Stomach (tissue), 4 donors: Measurements from ENCODE around the gene SPEG.

Source experiments
- CTCF ChIP-seq, 7 experiments: fragments of 450-650 bp in 4 of 7; fragments of 200-600 bp in 3 of 7; sonication (generic) in 3 of 7; IDR thresholded peaks; one replicate each; pipeline ENCODE4 v1.5.1; 2016 to 2019; ENCODE audit warnings: antibody characterized with exemption in 7 of 7, control low read depth in 2 of 7, mild to moderate bottlenecking in 1 of 7
- EP300 ChIP-seq: sonication (generic); formaldehyde crosslinking; IDR thresholded peaks from one replicate; pipeline ENCODE4 v1.6.1; 2017; ENCODE audit warnings: antibody characterized with exemption
- POLR2A ChIP-seq, 4 donors: fragments of 450-650 bp; IDR thresholded peaks; one replicate each; pipeline ENCODE4 v1.6.1; 2016; ENCODE audit warnings: antibody characterized with exemption in 4 of 4, control low read depth in 2 of 4, mild to moderate bottlenecking in 1 of 4, moderate library complexity in 1 of 4
- POLR2AphosphoS5 ChIP-seq, 3 donors: sonication (generic); formaldehyde crosslinking; IDR thresholded peaks; one replicate each; pipeline ENCODE4 v1.6.1; 2016; ENCODE audit warnings: antibody characterized with exemption in 3 of 3

GRCh38 chr2:219417374-219417773, 17.3 kb upstream of the SPEG start:
- no peak for TF ChIP-seq POLR2A (IDR thresholded peaks at IDR 0.05)
- TF ChIP-seq CTCF (IDR thresholded peaks at IDR 0.05) = no peak
- TF ChIP-seq POLR2AphosphoS5 (IDR thresholded peaks at IDR 0.05) = peak in 2 of 3 donors; percentile 31 to 42
- no peak for TF ChIP-seq EP300
